Midbrain (tissue), 1 donor: Measurements from ENCODE around the gene FOXP1.
"Not testable (repeated sequence)": the region's sequence is repeated elsewhere in the genome, so short reads cannot be mapped to it uniquely, and the experiment has no call there.

Experiments used
- DNase-seq: peaks from one replicate; lab custom pipeline; 2025; lab: John Stamatoyannopoulos, UW

FOXP1 gene

DNA sequence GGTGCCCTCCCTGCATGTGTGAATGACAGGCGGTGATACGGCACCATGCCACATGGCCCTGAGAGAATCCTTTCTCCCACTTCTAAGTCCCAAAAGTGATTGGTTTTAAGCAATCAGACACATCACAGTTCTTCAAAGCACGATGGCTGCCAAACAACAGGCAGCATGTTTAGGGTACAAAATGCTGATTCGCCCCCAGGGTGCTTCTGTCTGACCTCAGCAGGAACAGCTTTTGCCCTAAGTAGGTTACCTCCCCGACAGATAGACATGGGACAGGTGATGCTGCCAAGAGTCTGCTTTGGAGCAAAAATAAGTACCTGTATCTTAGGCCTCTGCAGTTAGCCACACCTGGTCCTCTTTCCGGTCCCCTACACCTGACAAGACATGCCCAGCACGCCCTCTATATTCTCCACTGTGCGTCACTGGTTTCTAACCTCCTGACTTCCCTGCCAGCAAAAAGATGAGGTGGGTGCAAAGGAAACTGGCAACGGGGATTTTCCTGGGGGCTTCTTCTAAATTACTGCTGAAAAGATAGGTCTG lies 549.8 kb downstream of the FOXP1 start:
- DNase-seq: no peak

GRCh38 chr3:71031914-71032521 lies 551.5 kb downstream of the FOXP1 start:
- DNase-seq: no peak

- DNase-seq: no peak
Measured at GRCh38 chr3:71031181-71031580, 552.3 kb downstream of the FOXP1 start.

DNA sequence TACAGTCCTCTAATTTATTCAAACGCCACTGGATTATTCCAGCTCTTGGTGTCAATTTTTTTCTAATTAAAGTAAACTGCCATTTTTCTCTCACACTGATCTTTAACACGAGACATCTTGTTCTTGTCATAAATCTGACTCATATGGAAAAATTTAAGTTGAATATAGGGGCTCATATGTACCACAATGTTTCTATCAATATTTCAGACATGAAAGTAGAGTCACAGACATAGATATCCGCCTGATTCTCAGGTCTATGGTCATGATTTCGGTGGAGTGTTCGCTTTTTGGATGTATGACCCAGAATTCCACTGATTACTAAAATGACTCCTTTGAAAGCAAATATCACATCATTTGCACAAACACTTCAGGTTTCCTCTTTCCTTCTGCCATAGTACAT lies 552.8 kb downstream of the FOXP1 start:
- DNase-seq: no peak

GRCh38 chr3:71029770-71030169 lies 553.8 kb downstream of the FOXP1 start:
- no peak for DNase-seq

DNA sequence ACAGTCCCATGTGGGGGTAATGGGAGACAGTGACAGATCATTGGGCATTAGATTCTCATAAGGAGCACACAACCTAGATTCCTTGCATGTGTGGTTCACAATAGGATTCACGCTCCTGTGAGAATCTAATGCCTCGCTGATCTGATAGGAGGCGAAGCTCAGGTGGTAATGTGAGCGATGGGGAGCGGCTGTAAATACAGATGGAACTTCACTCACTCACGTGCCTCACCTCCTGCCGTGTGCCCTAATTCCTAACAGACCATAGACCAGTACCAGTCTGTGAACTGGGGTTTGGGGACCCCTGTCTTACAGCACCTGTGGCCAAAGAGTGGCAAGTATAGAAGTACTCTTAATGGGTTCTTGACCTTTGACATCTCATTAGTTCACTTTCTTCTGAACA lies 554.7 kb downstream of the FOXP1 start:
- DNase-seq: no peak

DNA sequence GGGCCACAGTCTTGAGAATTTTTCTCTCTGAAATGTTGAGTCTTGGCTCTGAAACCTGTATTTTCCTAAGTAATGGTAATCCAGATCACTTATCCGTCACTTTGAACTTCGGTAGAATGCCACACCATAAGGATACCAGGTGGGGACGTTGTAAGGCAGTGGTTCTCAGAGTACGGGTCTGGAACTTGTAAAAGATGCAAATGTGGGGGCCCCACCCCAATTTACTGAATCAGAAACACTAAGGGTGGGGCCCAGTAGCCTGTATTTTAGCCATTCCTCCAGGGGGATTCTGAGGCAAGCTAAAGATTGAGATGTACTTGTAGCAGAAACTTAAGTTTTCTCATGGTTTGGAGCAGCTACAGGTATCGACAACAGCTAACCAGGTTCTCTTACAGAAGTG lies 555.3 kb downstream of the FOXP1 start:
- DNase-seq: no peak

GRCh38 chr3:71026634-71027578 lies 556.6 kb downstream of the FOXP1 start:
- DNase-seq: no peak

GRCh38 chr3:71025516-71025915 lies 558.0 kb downstream of the FOXP1 start:
- no peak for DNase-seq

- no peak for DNase-seq
Measured at GRCh38 chr3:71025010-71025409, 558.5 kb downstream of the FOXP1 start.

GRCh38 chr3:71022551-71023335 lies 560.8 kb downstream of the FOXP1 start:
- peak; percentile 68 for DNase-seq

- peak; percentile 70 for DNase-seq
Measured at GRCh38 chr3:71018799-71019198, 564.7 kb downstream of the FOXP1 start.

- no peak for DNase-seq
Measured at GRCh38 chr3:71016178-71016845, 567.2 kb downstream of the FOXP1 start.

- not testable (repeated sequence) for DNase-seq
Measured at GRCh38 chr3:71014616-71015015, 568.9 kb downstream of the FOXP1 start.

DNA sequence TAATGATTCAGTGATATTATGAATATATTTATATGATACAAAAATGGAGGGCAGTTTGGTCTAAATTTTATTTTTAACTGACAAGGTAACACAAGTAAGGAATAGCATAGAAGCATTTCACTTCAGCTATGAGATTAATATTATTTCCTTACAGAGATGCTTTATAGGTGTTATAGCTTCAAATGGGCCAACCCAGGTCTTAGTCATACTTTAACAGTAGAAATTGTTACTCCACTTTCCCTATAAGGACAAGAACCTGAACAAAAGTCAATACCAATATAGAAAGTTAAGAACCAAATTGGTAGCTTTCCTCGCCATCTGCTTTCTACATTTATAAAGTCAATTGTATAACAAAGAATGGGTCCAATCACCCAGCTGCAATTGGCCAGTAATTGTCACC lies 570.6 kb downstream of the FOXP1 start:
- no peak for DNase-seq

GRCh38 chr3:71011565-71012287 lies 571.8 kb downstream of the FOXP1 start:
- DNase-seq: no peak

DNA sequence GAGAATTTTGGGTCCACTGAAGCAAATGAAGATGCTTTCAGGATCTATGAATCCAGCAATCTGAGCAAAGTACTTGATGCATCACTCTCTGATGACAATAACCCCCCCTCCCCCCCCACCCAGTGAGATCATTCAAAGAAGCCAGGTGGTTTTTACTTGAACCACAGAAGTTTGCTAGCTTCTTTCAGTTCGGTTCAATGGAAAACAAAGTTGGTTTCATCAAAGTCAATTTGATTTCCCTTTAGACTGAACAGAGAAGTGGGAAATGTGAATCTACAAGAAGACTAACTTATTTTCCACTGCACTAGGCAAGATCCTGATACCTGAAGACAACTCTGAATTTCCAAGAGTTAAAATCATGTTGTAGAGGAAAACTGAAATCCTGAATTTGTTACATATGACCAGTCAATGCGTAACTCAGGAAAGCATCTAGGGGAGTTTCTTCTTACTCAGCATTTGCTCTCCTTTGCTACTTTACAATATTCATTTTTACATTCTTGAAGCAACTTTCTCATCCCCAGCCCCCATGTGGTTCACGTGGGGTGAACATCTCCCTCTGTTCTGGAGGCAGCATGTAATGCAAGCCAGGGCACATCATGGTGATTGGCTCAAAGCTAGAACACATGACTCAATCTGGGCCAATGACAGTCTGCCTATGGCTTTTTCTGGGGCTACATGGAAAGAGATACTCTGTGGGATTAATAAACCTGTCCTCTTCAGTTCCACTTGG lies 572.6 kb downstream of the FOXP1 start:
- no peak for DNase-seq

- no peak for DNase-seq
Measured at GRCh38 chr3:71008350-71008935, 575.1 kb downstream of the FOXP1 start.

DNA sequence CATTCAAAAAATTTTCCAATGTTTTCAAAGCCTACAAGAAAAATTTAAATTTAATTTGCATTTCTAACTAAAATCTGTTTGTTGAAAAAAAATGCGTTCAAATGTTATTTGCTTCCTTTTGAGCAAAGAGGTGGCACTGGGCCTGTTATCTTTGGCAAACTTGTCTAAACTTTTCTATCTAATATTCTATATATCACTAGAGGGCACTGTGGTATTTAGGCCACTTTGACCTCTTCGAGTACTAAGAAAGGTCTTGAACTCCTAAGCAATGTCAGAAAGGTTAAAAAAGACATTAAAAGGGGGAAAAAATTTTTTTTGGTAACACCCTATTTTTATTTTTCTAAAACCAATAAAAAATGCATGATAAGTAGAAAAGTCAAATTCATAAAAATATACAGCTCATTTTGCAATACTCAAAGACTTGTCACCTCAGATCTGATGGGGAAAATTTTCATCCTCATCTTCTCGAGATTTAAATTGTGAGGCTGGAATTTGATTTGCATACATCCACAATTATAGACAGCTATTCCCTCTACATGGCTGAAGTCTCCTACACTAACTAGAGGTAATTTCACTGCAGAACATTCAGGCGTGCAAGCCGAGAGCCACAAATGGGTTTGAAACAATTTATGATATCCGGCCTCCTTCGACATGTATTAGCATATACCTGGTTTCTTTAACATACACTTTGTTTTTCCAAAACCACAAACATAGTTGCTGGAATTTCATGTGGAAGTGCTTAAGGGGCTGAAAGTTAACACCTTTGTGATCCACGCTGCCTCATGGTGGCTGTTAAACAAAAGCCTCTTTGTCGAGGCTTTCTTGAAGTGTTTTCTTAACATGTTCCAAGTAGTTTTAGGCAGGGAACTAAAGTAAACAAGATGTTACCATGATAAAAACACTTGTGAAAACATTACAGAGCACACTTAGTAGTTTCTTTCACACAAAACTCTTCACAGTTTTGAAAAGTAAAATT lies 576.4 kb downstream of the FOXP1 start:
- peak; percentile 62 for DNase-seq
